ENCODE data around the gene NECTIN1.

DNA sequence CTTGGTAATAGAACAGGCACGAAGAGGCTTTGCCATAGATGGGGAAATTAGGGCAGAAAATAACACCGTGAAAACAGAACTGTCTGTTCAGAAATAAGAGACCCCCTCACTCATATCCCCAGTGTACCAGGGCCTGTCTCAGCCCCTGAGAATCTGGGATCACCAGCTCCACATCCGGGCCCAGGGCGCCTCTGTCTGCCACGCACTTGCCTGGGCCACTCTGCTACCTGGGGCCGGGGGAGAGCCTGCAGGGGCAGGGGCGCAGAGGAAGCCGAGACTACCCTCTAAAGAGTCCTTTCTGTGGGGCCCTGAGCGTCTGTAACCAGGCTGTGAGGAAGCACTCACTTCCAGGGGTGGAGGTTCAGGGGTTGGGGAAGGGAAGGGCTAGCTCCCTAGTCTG, 19.8 kb downstream of the NECTIN1 start:
- TF ChIP-seq EZH2 (IDR thresholded peaks at IDR 0.05; ENCODE audit: low read length, unreplicated experiment) (no peak), CTCF (conservative IDR thresholded peaks at IDR 0.05; ENCODE audit: low read depth, low read length) (no peak)

Measured in PC-3 (cell line).